SW480 (cell line): ENCODE measurements around the gene NDUFS4.
"Not testable (repeated sequence)": the region's sequence is repeated elsewhere in the genome, so short reads cannot be mapped to it uniquely, and the experiment has no call there.

Source experiments
- DNase-seq: peaks from one replicate; pipeline ENCODE4 v3.0.0-alpha.2; 2016; ENCODE audit warnings: low spot score

Gene NDUFS4

DNA sequence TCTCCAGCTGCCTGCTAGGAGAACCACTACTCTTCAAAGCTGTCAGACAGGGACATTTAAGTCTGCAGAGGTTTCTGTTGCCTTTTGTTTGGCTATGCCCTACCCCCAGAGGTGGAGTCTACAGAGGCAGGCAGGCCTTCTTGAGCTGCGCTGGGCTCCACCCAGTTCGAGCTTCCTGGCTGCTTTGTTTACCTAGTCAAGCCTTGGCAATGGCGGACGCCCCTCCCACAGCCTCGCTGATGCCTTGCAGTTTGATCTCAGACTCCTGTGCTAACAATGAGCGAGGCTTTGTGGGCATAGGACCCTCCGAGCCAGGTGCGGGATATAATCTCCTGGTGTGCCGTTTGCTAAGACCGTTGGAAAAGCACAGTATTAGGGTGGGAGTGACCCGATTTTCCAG is 104.9 kb downstream of the NDUFS4 start:
- DNase-seq, result not testable (repeated sequence)

- no peak for DNase-seq
Measured at GRCh38 chr5:53667621-53668020, 107.2 kb downstream of the NDUFS4 start.

- DNase-seq, result no peak
Measured at GRCh38 chr5:53671447-53671846, 111.0 kb downstream of the NDUFS4 start.

DNA sequence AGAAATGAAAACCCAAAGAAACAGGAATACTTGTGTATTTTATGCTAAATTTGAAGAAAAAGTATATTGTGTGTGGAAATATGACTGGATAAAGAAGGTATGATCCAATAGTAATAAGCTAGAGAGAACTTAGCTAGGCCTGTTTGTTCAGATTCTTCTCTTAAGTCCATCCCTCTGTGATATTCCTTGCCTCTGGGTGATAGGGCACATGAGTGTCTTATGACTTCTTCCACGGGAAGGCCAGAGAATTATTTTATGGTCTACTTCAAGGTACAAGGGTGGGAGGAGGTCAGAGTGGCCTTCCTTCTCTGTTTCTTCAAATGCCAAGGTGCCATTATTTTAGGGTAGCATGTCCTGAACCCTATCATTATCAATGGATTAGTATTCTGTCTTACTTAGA is 113.7 kb downstream of the NDUFS4 start:
- no peak for DNase-seq

DNA sequence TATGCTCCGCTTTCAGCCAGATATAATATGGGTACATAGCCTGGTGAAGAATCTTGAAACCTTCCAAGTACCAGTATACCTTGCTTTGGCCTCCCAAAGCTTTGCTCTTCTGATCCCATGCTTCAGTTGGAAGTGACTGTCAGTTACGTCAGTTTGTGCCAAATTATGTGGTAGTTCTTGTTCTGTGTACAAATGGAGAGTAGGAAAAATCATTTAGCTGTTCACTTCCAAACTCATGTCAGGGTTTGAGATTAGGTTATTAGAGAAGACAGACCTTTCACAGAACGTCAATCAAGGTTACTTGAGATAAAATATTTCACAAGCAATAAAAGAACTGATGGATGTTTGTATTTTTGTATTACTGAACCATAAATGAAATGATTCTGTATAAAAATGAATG is 117.2 kb downstream of the NDUFS4 start:
- DNase-seq, result no peak

DNA sequence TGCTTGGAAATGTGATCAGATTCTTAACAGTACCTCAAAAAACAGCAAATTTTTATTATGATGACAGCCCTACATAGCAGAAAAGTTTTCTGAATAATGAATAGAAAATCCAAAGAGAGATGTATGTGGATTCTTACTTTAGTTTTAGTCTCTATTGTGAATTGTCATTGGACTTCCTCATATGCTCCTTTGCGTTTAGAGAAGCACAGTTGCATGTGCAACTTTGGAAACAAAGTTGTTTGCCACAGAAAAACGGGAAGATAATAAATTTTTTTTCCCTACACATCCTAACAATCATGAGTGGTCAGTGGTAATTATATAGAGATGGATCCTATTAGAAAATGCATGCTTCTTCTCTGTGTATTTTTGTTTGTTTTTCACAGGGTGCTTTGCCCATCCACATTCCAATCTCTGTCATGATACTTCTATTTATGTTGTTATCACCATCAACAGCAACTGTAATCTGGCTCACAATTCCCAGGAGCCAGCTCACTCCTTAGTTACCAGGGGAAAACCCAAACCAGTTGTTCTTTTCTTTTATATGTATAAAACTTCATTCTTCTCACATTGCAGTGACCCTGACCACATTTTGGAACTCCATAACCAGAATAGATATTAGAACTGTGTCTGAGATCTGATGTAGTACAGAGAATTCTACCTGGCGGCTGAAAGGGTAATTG is 118.7 kb downstream of the NDUFS4 start:
- DNase-seq, result no peak

DNA sequence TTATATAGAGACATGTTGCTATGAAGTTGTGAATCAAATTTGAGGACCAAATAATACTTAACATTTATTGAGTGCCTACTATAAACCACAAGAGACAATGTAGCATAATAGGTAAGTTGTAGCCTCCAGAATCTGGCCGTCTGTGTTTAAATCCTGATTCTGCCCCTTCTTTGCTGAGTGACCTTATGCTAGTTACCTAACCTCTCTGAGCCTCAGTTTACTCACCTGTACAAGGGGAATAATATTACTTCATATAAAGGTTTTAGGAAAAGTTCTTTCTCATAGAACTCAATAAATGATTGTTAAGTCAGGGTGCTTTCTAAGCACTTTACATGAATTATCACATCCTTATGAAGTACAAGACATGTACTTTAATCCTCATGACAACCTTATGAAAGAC is 120.6 kb downstream of the NDUFS4 start:
- no peak for DNase-seq

DNA sequence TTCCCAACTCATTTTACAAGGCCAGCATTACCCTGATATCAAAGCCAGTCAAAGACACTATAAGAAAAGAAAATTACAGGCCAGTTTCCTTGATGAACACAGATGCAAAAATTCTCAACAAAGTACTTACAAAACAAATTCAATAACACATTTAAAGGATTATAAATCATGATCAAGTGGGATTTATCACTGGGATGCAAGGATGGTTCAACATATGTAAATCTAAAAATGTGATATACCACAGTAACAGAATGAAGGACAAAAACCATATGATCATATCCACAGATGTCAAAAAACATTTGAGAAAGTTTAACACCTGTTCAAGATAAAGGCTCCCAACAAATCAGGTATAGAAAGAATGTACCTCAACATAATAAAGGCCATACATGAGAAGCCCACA is 130.6 kb downstream of the NDUFS4 start:
- DNase-seq, result no peak

DNA sequence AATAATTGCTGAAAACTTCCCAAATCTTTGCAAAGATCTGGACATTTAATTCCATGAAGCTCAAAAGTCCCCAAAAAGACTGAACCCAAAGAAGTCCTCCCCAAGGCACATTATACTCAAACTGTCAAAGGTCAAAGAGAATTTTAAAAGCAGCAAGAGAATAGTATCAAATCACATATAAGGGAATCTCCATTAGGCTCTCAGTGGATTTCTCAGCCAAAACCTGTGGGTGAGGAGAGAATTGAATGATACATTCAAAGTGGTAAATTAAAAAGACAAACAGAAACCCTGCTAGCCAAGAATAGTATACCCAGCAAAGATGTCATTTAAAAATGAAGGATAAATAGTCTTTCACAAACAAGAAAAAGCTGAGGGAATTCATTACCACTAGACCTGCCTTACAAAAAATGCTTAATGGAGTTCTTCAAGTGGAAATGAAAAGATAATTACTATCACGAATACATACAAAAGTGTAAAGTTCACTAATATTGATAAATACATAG is 134.1 kb downstream of the NDUFS4 start:
- DNase-seq, result no peak

DNA sequence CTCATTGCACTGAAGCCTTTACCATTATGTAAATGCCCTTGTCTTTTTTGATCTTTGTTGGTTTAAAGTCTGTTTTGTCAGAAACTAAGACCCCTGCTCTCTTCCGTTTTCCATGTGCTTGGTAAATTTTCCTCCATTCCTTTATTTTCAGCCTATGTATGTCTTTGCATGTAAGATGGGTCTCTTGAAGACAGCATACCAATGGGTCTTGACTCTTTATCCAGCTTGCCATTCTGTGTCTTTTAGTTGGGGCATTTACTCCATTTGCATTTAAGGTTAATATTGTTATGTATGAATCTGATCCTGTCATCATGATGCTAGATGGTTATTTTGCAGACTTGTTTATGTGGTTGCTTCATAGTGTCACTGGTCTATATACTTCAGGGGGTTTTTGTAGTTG is 150.0 kb downstream of the NDUFS4 start:
- DNase-seq, result not testable (repeated sequence)

GRCh38 chr5:53712327-53712726 is 151.9 kb downstream of the NDUFS4 start:
- no peak for DNase-seq

GRCh38 chr5:53713978-53714666 is 153.7 kb downstream of the NDUFS4 start:
- DNase-seq, result no peak

- DNase-seq, result no peak
Measured at GRCh38 chr5:53714667-53715010, 154.2 kb downstream of the NDUFS4 start.

- no peak for DNase-seq
Measured at GRCh38 chr5:53726121-53726520, 165.7 kb downstream of the NDUFS4 start.

GRCh38 chr5:53730943-53731342 is 170.5 kb downstream of the NDUFS4 start:
- no peak for DNase-seq
